ENCODE measurements around the gene SPRED1.

- TF ChIP-seq CTCF (IDR thresholded peaks at IDR 0.05) (no peak), ZFX (IDR thresholded peaks at IDR 0.05; ENCODE audit: borderline replicate concordance) (no peak)
These were observed 32.8 kb downstream of the SPRED1 start for GRCh38 chr15:38285456-38285855.

Data from 22Rv1 (cell line).